Measurements from ENCODE around the gene PLPP1. TPM values are rescaled to one million over a fixed set of nuclear protein-coding genes. Genes with fewer than 3 reads are reported as not detected.

PLPP1 gene
- total and polyA plus RNA-seq, 4 donors: 23.4 to 149 (median 68.7) TPM

DNA sequence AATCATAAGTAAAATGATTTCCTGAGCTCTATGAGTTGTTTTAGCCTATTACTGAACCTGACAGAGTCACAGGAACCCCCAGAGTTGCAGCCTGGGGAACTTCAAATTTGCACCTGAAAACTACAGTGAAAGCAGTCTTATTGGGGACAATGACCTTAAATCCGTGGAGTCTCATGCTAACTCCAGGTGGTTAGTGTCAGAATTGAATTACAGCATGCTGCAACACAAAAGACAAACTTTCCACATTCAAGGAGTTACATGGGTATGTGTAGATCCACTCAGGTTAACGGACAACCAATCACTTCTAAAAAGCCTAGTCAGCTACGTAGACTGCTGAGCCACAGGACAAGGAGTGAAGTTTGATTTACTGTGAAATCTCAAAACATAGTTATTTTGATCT lies 49.7 kb downstream of the PLPP1 start:
- Histone ChIP-seq H3K9ac (ENCODE audit: low read depth in 1 of 2, low read length in 2 of 2) (no peak overlapping the region), H3K27me3 (ENCODE audit: control insufficient read depth in 4 of 4, insufficient read depth in 4 of 4, low read length in 3 of 4) (no peaks in the 10 kb centered on the region), H3K4me1 (ENCODE audit: control insufficient read depth in 4 of 4, insufficient read depth in 4 of 4, low read length in 3 of 4) (peaks cover 0 to 4% (median 0%) of the 10 kb centered on the region in 4 donors), H3K4me3 (ENCODE audit: low read depth in 1 of 3, low read length in 3 of 3) (no peak overlapping the region), H3K36me3 (ENCODE audit: control insufficient read depth in 4 of 4, insufficient read depth in 3 of 4, low read depth in 1 of 4, low read length in 3 of 4) (peaks cover 0 to 4% (median 0%) of the 10 kb centered on the region in 4 donors), H3K9me3 (ENCODE audit: control insufficient read depth in 4 of 4, low read length in 3 of 4) (no peaks in the 10 kb centered on the region), H3K27ac (ENCODE audit: low read depth in 1 of 2, low read length in 2 of 2) (no peak overlapping the region)
- 36% methylated on average over 3 of the region's 3 CpGs for whole genome bisulfite sequencing
- peak in 1 of 2 donors; percentile 12 for TF ChIP-seq HNF4A (conservative IDR thresholded peaks at IDR 0.05)
- TF ChIP-seq, protein P1, sequence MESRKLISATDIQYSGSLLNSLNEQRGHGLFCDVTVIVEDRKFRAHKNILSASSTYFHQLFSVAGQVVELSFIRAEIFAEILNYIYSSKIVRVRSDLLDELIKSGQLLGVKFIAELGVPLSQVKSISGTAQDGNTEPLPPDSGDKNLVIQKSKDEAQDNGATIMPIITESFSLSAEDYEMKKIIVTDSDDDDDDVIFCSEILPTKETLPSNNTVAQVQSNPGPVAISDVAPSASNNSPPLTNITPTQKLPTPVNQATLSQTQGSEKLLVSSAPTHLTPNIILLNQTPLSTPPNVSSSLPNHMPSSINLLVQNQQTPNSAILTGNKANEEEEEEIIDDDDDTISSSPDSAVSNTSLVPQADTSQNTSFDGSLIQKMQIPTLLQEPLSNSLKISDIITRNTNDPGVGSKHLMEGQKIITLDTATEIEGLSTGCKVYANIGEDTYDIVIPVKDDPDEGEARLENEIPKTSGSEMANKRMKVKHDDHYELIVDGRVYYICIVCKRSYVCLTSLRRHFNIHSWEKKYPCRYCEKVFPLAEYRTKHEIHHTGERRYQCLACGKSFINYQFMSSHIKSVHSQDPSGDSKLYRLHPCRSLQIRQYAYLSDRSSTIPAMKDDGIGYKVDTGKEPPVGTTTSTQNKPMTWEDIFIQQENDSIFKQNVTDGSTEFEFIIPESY (IDR thresholded peaks at IDR 0.05): no peak
- TF ChIP-seq RAD21 (IDR thresholded peaks at IDR 0.05): peak in 1 of 2 donors; percentile 5
- DNase-seq (ENCODE audit: low spot score): no peak

DNA sequence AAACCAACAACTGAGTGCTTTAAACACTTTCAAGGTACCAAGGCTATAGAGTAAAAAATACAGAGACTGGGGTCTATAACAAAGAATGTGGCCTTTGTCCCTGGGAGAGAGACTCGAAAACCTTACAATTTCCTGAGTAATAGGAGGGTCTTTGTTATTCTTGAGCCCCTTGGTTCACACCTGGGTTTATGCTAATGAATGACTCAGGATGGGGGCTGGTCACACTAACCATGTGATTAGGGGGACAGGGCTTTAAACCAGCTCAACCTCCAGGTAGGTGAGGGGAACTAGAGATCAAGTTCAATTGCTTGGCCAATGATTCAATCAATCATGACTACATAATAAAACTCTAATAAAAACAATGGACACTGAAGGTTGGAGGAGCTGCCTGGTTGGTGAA lies 50.2 kb downstream of the PLPP1 start:
- TF ChIP-seq HNF4A (conservative IDR thresholded peaks at IDR 0.05): no peak
- TF ChIP-seq RAD21 (IDR thresholded peaks at IDR 0.05): no peak
- TF ChIP-seq, protein P2, sequence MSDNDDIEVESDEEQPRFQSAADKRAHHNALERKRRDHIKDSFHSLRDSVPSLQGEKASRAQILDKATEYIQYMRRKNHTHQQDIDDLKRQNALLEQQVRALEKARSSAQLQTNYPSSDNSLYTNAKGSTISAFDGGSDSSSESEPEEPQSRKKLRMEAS (IDR thresholded peaks at IDR 0.05): no peak
- no peak for TF ChIP-seq FOXA1 (IDR thresholded peaks at IDR 0.05)
- TF ChIP-seq YY1 (IDR thresholded peaks at IDR 0.05): no peak
- no peak for TF ChIP-seq FOXA2 (IDR thresholded peaks at IDR 0.05)
- no peak for TF ChIP-seq SP1 (IDR thresholded peaks at IDR 0.05)
- TF ChIP-seq GABPA (IDR thresholded peaks at IDR 0.05 in 1 of 2, conservative IDR thresholded peaks at IDR 0.05 in 1 of 2): no peak
- TF ChIP-seq RXRA (IDR thresholded peaks at IDR 0.05): no peak
- TF ChIP-seq, protein P3, sequence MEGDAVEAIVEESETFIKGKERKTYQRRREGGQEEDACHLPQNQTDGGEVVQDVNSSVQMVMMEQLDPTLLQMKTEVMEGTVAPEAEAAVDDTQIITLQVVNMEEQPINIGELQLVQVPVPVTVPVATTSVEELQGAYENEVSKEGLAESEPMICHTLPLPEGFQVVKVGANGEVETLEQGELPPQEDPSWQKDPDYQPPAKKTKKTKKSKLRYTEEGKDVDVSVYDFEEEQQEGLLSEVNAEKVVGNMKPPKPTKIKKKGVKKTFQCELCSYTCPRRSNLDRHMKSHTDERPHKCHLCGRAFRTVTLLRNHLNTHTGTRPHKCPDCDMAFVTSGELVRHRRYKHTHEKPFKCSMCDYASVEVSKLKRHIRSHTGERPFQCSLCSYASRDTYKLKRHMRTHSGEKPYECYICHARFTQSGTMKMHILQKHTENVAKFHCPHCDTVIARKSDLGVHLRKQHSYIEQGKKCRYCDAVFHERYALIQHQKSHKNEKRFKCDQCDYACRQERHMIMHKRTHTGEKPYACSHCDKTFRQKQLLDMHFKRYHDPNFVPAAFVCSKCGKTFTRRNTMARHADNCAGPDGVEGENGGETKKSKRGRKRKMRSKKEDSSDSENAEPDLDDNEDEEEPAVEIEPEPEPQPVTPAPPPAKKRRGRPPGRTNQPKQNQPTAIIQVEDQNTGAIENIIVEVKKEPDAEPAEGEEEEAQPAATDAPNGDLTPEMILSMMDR (IDR thresholded peaks at IDR 0.05; ENCODE audit: low read depth, low read length, missing input control): no peak
- no peak for TF ChIP-seq EGR1 (IDR thresholded peaks at IDR 0.05; ENCODE audit: low read depth in 2 of 2)
- TF ChIP-seq NR2F2 (IDR thresholded peaks at IDR 0.05): no peak
- TF ChIP-seq JUND (IDR thresholded peaks at IDR 0.05): no peak
- TF ChIP-seq, protein P1 (IDR thresholded peaks at IDR 0.05): no peak
- TF ChIP-seq, protein P4, sequence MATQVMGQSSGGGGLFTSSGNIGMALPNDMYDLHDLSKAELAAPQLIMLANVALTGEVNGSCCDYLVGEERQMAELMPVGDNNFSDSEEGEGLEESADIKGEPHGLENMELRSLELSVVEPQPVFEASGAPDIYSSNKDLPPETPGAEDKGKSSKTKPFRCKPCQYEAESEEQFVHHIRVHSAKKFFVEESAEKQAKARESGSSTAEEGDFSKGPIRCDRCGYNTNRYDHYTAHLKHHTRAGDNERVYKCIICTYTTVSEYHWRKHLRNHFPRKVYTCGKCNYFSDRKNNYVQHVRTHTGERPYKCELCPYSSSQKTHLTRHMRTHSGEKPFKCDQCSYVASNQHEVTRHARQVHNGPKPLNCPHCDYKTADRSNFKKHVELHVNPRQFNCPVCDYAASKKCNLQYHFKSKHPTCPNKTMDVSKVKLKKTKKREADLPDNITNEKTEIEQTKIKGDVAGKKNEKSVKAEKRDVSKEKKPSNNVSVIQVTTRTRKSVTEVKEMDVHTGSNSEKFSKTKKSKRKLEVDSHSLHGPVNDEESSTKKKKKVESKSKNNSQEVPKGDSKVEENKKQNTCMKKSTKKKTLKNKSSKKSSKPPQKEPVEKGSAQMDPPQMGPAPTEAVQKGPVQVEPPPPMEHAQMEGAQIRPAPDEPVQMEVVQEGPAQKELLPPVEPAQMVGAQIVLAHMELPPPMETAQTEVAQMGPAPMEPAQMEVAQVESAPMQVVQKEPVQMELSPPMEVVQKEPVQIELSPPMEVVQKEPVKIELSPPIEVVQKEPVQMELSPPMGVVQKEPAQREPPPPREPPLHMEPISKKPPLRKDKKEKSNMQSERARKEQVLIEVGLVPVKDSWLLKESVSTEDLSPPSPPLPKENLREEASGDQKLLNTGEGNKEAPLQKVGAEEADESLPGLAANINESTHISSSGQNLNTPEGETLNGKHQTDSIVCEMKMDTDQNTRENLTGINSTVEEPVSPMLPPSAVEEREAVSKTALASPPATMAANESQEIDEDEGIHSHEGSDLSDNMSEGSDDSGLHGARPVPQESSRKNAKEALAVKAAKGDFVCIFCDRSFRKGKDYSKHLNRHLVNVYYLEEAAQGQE (IDR thresholded peaks at IDR 0.05): no peak
- TF ChIP-seq HNF4G (IDR thresholded peaks at IDR 0.05): no peak
- TF ChIP-seq TAF1 (conservative IDR thresholded peaks at IDR 0.05): no peak
- TF ChIP-seq, protein P5, sequence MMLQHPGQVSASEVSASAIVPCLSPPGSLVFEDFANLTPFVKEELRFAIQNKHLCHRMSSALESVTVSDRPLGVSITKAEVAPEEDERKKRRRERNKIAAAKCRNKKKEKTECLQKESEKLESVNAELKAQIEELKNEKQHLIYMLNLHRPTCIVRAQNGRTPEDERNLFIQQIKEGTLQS (IDR thresholded peaks at IDR 0.05): no peak
- DNase-seq (ENCODE audit: low spot score): no peak

More for the DNA sequence above, 50.2 kb downstream of the PLPP1 start:
- H3K27me3 ChIP-seq (ENCODE audit: control insufficient read depth in 4 of 4, insufficient read depth in 4 of 4, low read length in 3 of 4): no peaks in the 10 kb centered on the region
- no peaks in the 10 kb centered on the region for H3K9me3 ChIP-seq (ENCODE audit: control insufficient read depth in 4 of 4, low read length in 3 of 4)
- H3K4me1 ChIP-seq (ENCODE audit: control insufficient read depth in 4 of 4, insufficient read depth in 4 of 4, low read length in 3 of 4): peaks cover 0 to 4% (median 0%) of the 10 kb centered on the region in 4 donors
- H3K4me3 ChIP-seq (ENCODE audit: low read depth in 1 of 3, low read length in 3 of 3): no peak overlapping the region
- H3K9ac ChIP-seq (ENCODE audit: low read depth in 1 of 2, low read length in 2 of 2): no peak overlapping the region
- 97% methylated on average over 1 of the region's 1 CpG for WGBS
- H3K36me3 ChIP-seq (ENCODE audit: control insufficient read depth in 4 of 4, insufficient read depth in 3 of 4, low read depth in 1 of 4, low read length in 3 of 4): peaks cover 0 to 4% (median 0%) of the 10 kb centered on the region in 4 donors
- H3K27ac ChIP-seq (ENCODE audit: low read depth in 1 of 2, low read length in 2 of 2): no peak overlapping the region
